Calu3 (cell line): ENCODE results near the gene SVEP1. TPM values are rescaled to one million over a fixed set of nuclear protein-coding genes. Genes with fewer than 3 reads are reported as not detected.

Experiments used
- BruUV-seq: library from RNA; stranded (reverse); fragments of 400-500 nt; replicated peaks from 2 replicates; lab custom pipeline; 2021; lab: Mats Ljungman, UMichigan
- CTCF ChIA-PET: fragments of 300-600 bp; sonication (Branson Sonifier 250); formaldehyde crosslinking; loops from one replicate; lab custom pipeline; 2022; ENCODE audit warnings: antibody characterized with exemption; lab: Charles Lee
- DNase-seq: peaks from one replicate; pipeline ENCODE4 v3.0.0; 2022
- H3K27ac Mint-ChIP-seq: one replicate; pipeline ENCODE4 v1.8.0; 2022; ENCODE audit warnings: mixed read lengths; ENCODE audit not compliant: unreplicated experiment
- H3K27me3 Mint-ChIP-seq: one replicate; pipeline ENCODE4 v1.8.0; 2022; ENCODE audit warnings: mixed read lengths; ENCODE audit not compliant: unreplicated experiment
- H3K36me3 Mint-ChIP-seq: one replicate; pipeline ENCODE4 v1.8.0; 2022; ENCODE audit warnings: mild to moderate bottlenecking, moderate library complexity, mixed read lengths; ENCODE audit not compliant: insufficient read depth, unreplicated experiment
- H3K4me1 Mint-ChIP-seq: one replicate; pipeline ENCODE4 v1.8.0; 2022; ENCODE audit warnings: mild to moderate bottlenecking, low read depth, mixed read lengths; ENCODE audit not compliant: unreplicated experiment
- H3K4me3 Mint-ChIP-seq: one replicate; pipeline ENCODE4 v1.8.0; 2022; ENCODE audit warnings: mild to moderate bottlenecking, low read depth, moderate library complexity, mixed read lengths; ENCODE audit not compliant: unreplicated experiment
- H3K9me3 Mint-ChIP-seq: one replicate; pipeline ENCODE4 v1.8.0; 2022; ENCODE audit warnings: low read depth, mixed read lengths; ENCODE audit not compliant: unreplicated experiment
- intact Hi-C: fragments of 100-400 bp; cut with micrococcal nuclease; formaldehyde crosslinking; loops from one replicate; pipeline ENCODE4 v1.10.0; 2022; ENCODE audit not compliant: unreplicated experiment
- total RNA-seq: library from RNA; stranded (reverse); gene quantifications from 2 replicates; pipeline ENCODE4 v1.2.3, GENCODE V29; 2022
- TF ChIP-seq, protein P1 (sequence below): fragments of 200-600 bp; IDR thresholded peaks from one replicate; pipeline ENCODE4 v1.8.0; 2022; ENCODE audit warnings: antibody characterized with exemption; ENCODE audit not compliant: unreplicated experiment

Gene SVEP1
- total RNA-seq, 1 experiment from 2014 or later: 0.35 TPM

DNA sequence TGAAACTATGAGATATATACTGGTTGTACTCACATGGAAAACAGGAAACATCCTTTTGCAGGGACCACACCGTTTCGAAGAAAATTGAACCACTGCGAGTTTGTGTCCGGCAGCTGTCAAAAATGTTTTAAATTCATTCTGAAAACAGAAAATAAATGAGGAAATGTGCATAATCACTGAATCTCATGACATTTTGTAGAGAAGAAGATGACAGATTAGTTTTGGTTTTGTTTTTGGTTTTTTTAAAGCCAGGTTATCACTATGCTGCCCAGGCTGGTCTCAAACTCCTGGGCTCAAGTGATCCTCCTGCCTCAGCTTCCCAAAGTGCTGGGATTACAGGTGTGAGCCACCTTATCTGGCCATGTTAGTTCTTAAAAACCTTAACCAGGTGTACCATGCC is 245.4 kb downstream of the SVEP1 start:
- H3K27me3 Mint-ChIP-seq: no peaks in the 10 kb centered on the region
- H3K9me3 Mint-ChIP-seq: no peaks in the 10 kb centered on the region
- H3K4me3 Mint-ChIP-seq: no peak overlapping the region

DNA sequence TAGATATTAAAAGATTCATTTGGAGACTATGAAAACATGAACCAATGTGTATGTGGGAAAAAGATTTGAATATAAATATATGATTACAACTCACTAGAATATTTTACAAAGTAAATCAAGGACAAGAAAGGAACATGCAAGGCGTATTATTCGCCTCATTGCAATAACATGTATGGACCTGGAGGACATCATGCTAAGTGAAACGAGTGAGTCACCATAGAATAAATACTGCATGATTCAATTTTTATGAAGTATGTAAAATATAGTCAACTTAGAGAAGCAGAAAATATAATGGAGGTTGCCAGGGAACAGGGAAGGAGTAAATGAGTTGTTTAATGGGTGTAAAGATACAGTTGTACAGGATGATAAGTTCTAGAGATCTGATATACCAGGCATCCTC is 246.8 kb downstream of the SVEP1 start:
- H3K9me3 Mint-ChIP-seq: no peaks in the 10 kb centered on the region
- CTCF ChIA-PET: no interaction called here

More for the DNA sequence above, 245.4 kb downstream of the SVEP1 start:
- BruUV-seq: no TSS peak
- TF ChIP-seq, protein P1, sequence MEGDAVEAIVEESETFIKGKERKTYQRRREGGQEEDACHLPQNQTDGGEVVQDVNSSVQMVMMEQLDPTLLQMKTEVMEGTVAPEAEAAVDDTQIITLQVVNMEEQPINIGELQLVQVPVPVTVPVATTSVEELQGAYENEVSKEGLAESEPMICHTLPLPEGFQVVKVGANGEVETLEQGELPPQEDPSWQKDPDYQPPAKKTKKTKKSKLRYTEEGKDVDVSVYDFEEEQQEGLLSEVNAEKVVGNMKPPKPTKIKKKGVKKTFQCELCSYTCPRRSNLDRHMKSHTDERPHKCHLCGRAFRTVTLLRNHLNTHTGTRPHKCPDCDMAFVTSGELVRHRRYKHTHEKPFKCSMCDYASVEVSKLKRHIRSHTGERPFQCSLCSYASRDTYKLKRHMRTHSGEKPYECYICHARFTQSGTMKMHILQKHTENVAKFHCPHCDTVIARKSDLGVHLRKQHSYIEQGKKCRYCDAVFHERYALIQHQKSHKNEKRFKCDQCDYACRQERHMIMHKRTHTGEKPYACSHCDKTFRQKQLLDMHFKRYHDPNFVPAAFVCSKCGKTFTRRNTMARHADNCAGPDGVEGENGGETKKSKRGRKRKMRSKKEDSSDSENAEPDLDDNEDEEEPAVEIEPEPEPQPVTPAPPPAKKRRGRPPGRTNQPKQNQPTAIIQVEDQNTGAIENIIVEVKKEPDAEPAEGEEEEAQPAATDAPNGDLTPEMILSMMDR: no peak
- intact Hi-C loops: no loop called here
- CTCF ChIA-PET: no interaction called here
- Mint-ChIP-seq H3K4me1 (no peaks in the 10 kb centered on the region), H3K27ac (no peak overlapping the region), H3K36me3 (no peaks in the 10 kb centered on the region)
- DNase-seq: no peak

DNA sequence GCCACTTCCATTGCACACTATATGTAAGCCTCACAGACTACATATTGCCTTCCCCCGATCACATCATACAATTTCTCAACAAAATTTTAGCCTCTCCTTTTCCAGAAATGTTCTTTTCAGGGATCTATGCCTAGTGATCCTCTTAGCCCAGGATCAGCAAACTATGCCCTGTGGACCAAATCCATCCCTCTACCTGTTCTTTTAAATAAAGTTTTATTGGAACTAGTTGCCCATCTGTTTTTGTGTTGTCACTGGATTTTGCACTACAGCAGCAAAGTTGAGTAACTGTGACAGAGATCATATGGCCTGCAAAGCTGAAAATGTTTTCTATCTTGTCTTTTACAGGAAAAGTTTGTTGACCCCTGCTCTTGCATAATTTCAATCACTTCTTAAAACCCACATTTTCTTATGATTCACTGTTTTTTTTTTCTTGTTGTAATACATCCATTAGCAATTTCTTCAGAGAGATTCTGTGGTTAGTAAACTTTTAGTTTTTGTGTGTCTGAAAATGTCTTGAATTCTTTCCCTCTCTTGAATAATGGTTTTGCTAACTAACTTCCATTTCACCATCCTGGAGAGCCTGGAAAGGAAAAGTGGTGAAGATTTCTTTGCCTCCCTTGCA is 248.9 kb downstream of the SVEP1 start:
- no peaks in the 10 kb centered on the region for H3K27me3 Mint-ChIP-seq
- no peak for DNase-seq
- no peaks in the 10 kb centered on the region for H3K9me3 Mint-ChIP-seq
- CTCF ChIA-PET: no interaction called here
- TF ChIP-seq, protein P1: no peak
- intact Hi-C loops: no loop called here
- no peak overlapping the region for H3K27ac Mint-ChIP-seq
- H3K4me3 Mint-ChIP-seq: no peak overlapping the region
- no TSS peak for BruUV-seq
- H3K4me1 Mint-ChIP-seq: no peaks in the 10 kb centered on the region
- H3K36me3 Mint-ChIP-seq: no peaks in the 10 kb centered on the region

More for the DNA sequence above, 246.8 kb downstream of the SVEP1 start:
- no peak for DNase-seq
- no TSS peak for BruUV-seq
- Mint-ChIP-seq H3K27ac (no peak overlapping the region), H3K4me1 (no peaks in the 10 kb centered on the region), H3K36me3 (no peaks in the 10 kb centered on the region), H3K27me3 (no peaks in the 10 kb centered on the region), H3K4me3 (no peak overlapping the region)
- TF ChIP-seq, protein P1: no peak
- intact Hi-C loops: no loop called here

DNA sequence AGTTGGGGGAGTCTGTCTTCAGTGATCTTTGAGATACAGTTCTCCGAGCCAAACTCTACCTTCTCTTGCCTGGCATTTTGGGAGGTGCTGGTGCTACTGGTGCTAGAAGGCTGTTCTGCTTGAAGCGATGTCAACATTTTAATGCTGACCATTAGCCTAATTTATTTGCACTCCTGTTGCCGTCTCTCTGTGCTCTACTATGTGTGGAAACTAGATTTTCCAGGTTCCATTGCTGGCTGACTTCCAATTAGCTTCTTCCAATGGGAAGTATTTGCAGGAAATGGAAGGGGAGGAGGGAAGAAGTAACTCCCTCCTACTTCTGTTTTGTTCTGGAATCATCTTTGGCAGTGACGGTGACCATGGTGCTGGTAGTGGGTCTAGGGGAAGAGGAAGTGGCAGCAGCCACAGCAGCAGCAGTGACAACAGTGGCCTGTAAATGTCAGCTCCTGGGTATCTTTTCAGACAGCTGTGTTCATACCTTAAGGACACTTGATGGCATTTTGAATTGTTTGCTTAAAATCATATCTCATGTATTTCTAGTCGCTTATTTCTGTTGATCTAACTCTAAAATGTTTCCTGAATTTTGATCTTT is 249.8 kb downstream of the SVEP1 start:
- BruUV-seq: no TSS peak
- H3K36me3 Mint-ChIP-seq: no peaks in the 10 kb centered on the region
- intact Hi-C loops: no loop called here
- no peaks in the 10 kb centered on the region for H3K4me1 Mint-ChIP-seq
- H3K27ac Mint-ChIP-seq: no peak overlapping the region
- DNase-seq: no peak
- H3K9me3 Mint-ChIP-seq: no peaks in the 10 kb centered on the region
- H3K4me3 Mint-ChIP-seq: no peak overlapping the region
- TF ChIP-seq, protein P1: no peak
- H3K27me3 Mint-ChIP-seq: no peaks in the 10 kb centered on the region
- CTCF ChIA-PET: no interaction called here
